Activated CD8-positive, alpha-beta memory T cell treated with anti-CD3 and anti-CD28 coated beads, Interleukin-2, amount 50 U/mL, for 24 hours (primary cell): ENCODE results near the gene UMAD1.

Source experiments
- DNase-seq: peaks from one replicate; pipeline ENCODE4 v3.0.0-alpha.2; 2020; ENCODE audit errors: extremely low read depth

The UMAD1 gene

GRCh38 chr7:7688956-7689355 is 48.4 kb downstream of the UMAD1 start:
- no peak for DNase-seq

GRCh38 chr7:7693881-7694280 is 53.3 kb downstream of the UMAD1 start:
- DNase-seq = no peak

- no peak for DNase-seq
These were observed 54.0 kb downstream of the UMAD1 start for GRCh38 chr7:7694542-7694941.

GRCh38 chr7:7695111-7695817 is 54.7 kb downstream of the UMAD1 start:
- no peak for DNase-seq

- no peak for DNase-seq
These were observed 56.0 kb downstream of the UMAD1 start for GRCh38 chr7:7696458-7697119.

- no peak for DNase-seq
These were observed 58.4 kb downstream of the UMAD1 start for GRCh38 chr7:7698930-7699329.

- DNase-seq = no peak
These were observed 58.8 kb downstream of the UMAD1 start for GRCh38 chr7:7699380-7699779.

GRCh38 chr7:7699970-7700369 is 59.4 kb downstream of the UMAD1 start:
- no peak for DNase-seq

GRCh38 chr7:7701527-7701926 is 61.0 kb downstream of the UMAD1 start:
- no peak for DNase-seq

- no peak for DNase-seq
These were observed 62.3 kb downstream of the UMAD1 start for GRCh38 chr7:7702826-7703225.

GRCh38 chr7:7703427-7703826 is 62.9 kb downstream of the UMAD1 start:
- no peak for DNase-seq

- no peak for DNase-seq
These were observed 64.3 kb downstream of the UMAD1 start for GRCh38 chr7:7704867-7705266.

GRCh38 chr7:7705318-7705717 is 64.8 kb downstream of the UMAD1 start:
- no peak for DNase-seq

- no peak for DNase-seq
These were observed 65.6 kb downstream of the UMAD1 start for GRCh38 chr7:7706101-7706511.

GRCh38 chr7:7706556-7707172 is 66.1 kb downstream of the UMAD1 start:
- no peak for DNase-seq

GRCh38 chr7:7707246-7707645 is 66.7 kb downstream of the UMAD1 start:
- no peak for DNase-seq

GRCh38 chr7:7707806-7708205 is 67.3 kb downstream of the UMAD1 start:
- no peak for DNase-seq

- no peak for DNase-seq
These were observed 68.7 kb downstream of the UMAD1 start for GRCh38 chr7:7709291-7709690.

GRCh38 chr7:7710469-7710868 is 69.9 kb downstream of the UMAD1 start:
- no peak for DNase-seq

GRCh38 chr7:7713730-7714129 is 73.2 kb downstream of the UMAD1 start:
- no peak for DNase-seq

GRCh38 chr7:7718492-7718891 is 77.9 kb downstream of the UMAD1 start, which contains the start of gene RPA3:
TSS of gene RPA3 (minus strand) at chr7:7718607. CDS start at chr7:7640418, 78,189 bp downstream.
- no peak for DNase-seq

- peak; percentile 17 for DNase-seq
These were observed 78.7 kb downstream of the UMAD1 start for GRCh38 chr7:7719236-7719635.

- DNase-seq = no peak
These were observed 79.6 kb downstream of the UMAD1 start for GRCh38 chr7:7720193-7720592.
